MM.1S (cell line): ENCODE measurements around the gene JAG2.

Experiments used
- DNase-seq: peaks from one replicate; pipeline ENCODE4 v3.0.0-alpha.2; 2015
- H2AFZ ChIP-seq: fragments of 300-600 bp; sonication (generic); 2 replicates; pipeline ENCODE4 v1.6.0; 2016; ENCODE audit warnings: antibody characterized with exemption, low read length
- H3F3A ChIP-seq: fragments of 300-600 bp; sonication (generic); 2 replicates; pipeline ENCODE4 v1.6.1; 2016; ENCODE audit warnings: mild to moderate bottlenecking, antibody characterized with exemption, low read length, moderate library complexity, mixed read lengths; ENCODE audit not compliant: insufficient read depth
- H3K27ac ChIP-seq: fragments of 300-600 bp; sonication (generic); 2 replicates; pipeline ENCODE4 v1.5.1; 2016; ENCODE audit warnings: mild to moderate bottlenecking, low read length
- H3K27me3 ChIP-seq: fragments of 300-600 bp; sonication (generic); replicated peaks from 2 replicates; pipeline ENCODE4 v1.6.0; 2016; ENCODE audit warnings: low read length; ENCODE audit not compliant: insufficient read depth
- H3K36me3 ChIP-seq: fragments of 300-600 bp; sonication (generic); replicated peaks from 2 replicates; pipeline ENCODE4 v1.6.1; 2016; ENCODE audit warnings: mild to moderate bottlenecking, low read length, mixed read lengths; ENCODE audit not compliant: insufficient read depth
- H3K4me1 ChIP-seq: fragments of 300-600 bp; sonication (generic); 2 replicates; pipeline ENCODE4 v1.6.1; 2016; ENCODE audit warnings: low read length, mixed read lengths
- H3K4me2 ChIP-seq: fragments of 300-600 bp; sonication (generic); 2 replicates; pipeline ENCODE4 v1.6.0; 2016; ENCODE audit warnings: low read depth, low read length
- H3K4me3 ChIP-seq: fragments of 300-600 bp; sonication (generic); 2 replicates; pipeline ENCODE4 v1.5.1; 2016; ENCODE audit warnings: low read length, mixed read lengths
- H3K79me2 ChIP-seq: fragments of 300-600 bp; sonication (generic); 2 replicates; pipeline ENCODE4 v1.6.1; 2016; ENCODE audit warnings: mixed run types, low read length, mixed read lengths
- H3K9ac ChIP-seq: fragments of 300-600 bp; sonication (generic); 2 replicates; pipeline ENCODE4 v1.6.1; 2016; ENCODE audit warnings: low read length, mixed read lengths
- H3K9me2 ChIP-seq: fragments of 300-600 bp; sonication (generic); replicated peaks from 2 replicates; pipeline ENCODE4 v1.6.1; 2016; ENCODE audit warnings: mild to moderate bottlenecking, low read length, mixed read lengths; ENCODE audit not compliant: insufficient read depth
- H3K9me3 ChIP-seq: fragments of 300-600 bp; sonication (generic); replicated peaks from 2 replicates; pipeline ENCODE4 v1.6.1; 2016; ENCODE audit warnings: mild to moderate bottlenecking, low read length, mixed read lengths; ENCODE audit not compliant: insufficient read depth
- H4K20me1 ChIP-seq: fragments of 300-600 bp; sonication (generic); 2 replicates; pipeline ENCODE4 v1.6.1; 2016; ENCODE audit warnings: mild to moderate bottlenecking, low read length, moderate library complexity, mixed read lengths; ENCODE audit not compliant: insufficient read depth
- CTCF ChIP-seq: fragments of 300-600 bp; sonication (generic); IDR thresholded peaks from 2 replicates; pipeline ENCODE4 v1.5.1; 2016; ENCODE audit warnings: antibody characterized with exemption, low read length, mixed read lengths
- EZH2 ChIP-seq: fragments of 300-600 bp; sonication (generic); optimal IDR thresholded peaks from 2 replicates; pipeline ENCODE3; 2017; ENCODE audit warnings: low read depth, mild to moderate bottlenecking, antibody characterized with exemption, low read length, mixed read lengths
- EZH2phosphoT487 ChIP-seq: fragments of 300-600 bp; sonication (generic); IDR thresholded peaks from 2 replicates; pipeline ENCODE4 v1.6.1; 2018; ENCODE audit warnings: antibody characterized with exemption, low read length

JAG2 gene

GRCh38 chr14:105180592-105181548 lies 12.3 kb upstream of the JAG2 start, which contains the start of gene NUDT14:
NUDT14 (minus strand) TSS chr14:105181312; CDS start chr14:105181209, 103 bp downstream.
- Histone ChIP-seq H3F3A (no peaks in the 10 kb centered on the region), H4K20me1 (no peaks in the 10 kb centered on the region), H3K9me2 (no peaks in the 10 kb centered on the region), H3K36me3 (no peaks in the 10 kb centered on the region), H3K4me1 (no peaks in the 10 kb centered on the region), H3K27me3 (peaks cover 12% of the 10 kb centered on the region; the same call in 1 of the 2 replicates), H3K9ac (peak within 1 kb of the TSS; percentile 35; the same call in 1 of the 2 replicates), H3K9me3 (no peaks in the 10 kb centered on the region), H3K4me2 (peak within 1 kb of the TSS; percentile 59; the same call in 1 of the 2 replicates), H3K79me2 (no peaks in the 10 kb centered on the region), H3K27ac (no peak within 1 kb of the TSS), H3K4me3 (peak within 1 kb of the TSS; percentile 65), H2AFZ (no peak within 1 kb of the TSS)
- TF ChIP-seq CTCF (no peak), EZH2phosphoT487 (no peak), EZH2 (no peak)
- peak; percentile 58 for DNase-seq

- Histone ChIP-seq H3K9me2 (no peaks in the 10 kb centered on the region), H3F3A (no peaks in the 10 kb centered on the region), H3K4me2 (no peak overlapping the region), H3K27me3 (0 out of 2 replicates have a peak, but pooled peaks cover 4% of the 10 kb centered on the region), H4K20me1 (no peaks in the 10 kb centered on the region), H3K79me2 (no peaks in the 10 kb centered on the region), H3K9me3 (no peaks in the 10 kb centered on the region), H3K36me3 (no peaks in the 10 kb centered on the region), H3K27ac (no peak overlapping the region), H3K9ac (no peak overlapping the region), H2AFZ (no peak overlapping the region), H3K4me1 (no peaks in the 10 kb centered on the region), H3K4me3 (no peak overlapping the region)
- no peak for TF ChIP-seq EZH2
- TF ChIP-seq CTCF = no peak
- no peak for TF ChIP-seq EZH2phosphoT487
- no peak for DNase-seq
These were observed 10.6 kb upstream of the JAG2 start for GRCh38 chr14:105179191-105179590.

- Histone ChIP-seq H3K79me2 (no peaks in the 10 kb centered on the region), H3K9me2 (no peaks in the 10 kb centered on the region), H3F3A (no peaks in the 10 kb centered on the region), H4K20me1 (no peaks in the 10 kb centered on the region), H3K9ac (no peak overlapping the region), H3K4me1 (no peaks in the 10 kb centered on the region), H3K4me2 (no peak overlapping the region), H3K4me3 (no peak overlapping the region), H3K9me3 (no peaks in the 10 kb centered on the region), H3K27ac (no peak overlapping the region), H2AFZ (no peak overlapping the region), H3K27me3 (no peaks in the 10 kb centered on the region), H3K36me3 (no peaks in the 10 kb centered on the region)
- DNase-seq = no peak
- no peak for TF ChIP-seq EZH2phosphoT487
- no peak for TF ChIP-seq CTCF
- TF ChIP-seq EZH2 = no peak
These were observed 10.2 kb upstream of the JAG2 start for GRCh38 chr14:105178868-105179140.
